CD4-positive, alpha-beta T cell (primary cell): ENCODE results near the gene LRRTM4. TPM values are rescaled to one million over a fixed set of nuclear protein-coding genes. Genes with fewer than 3 reads are reported as not detected.

Experiments used
- ATAC-seq: fragments of 200-7000 bp; cut with Tn5 transposase; one replicate; pipeline ENCODE4 v1.10.0; 2022; ENCODE audit warnings: mild to moderate bottlenecking; ENCODE audit not compliant: poor library complexity
- CTCF ChIA-PET: fragments of 350-600 bp; sonication (Branson Sonifier 250); formaldehyde crosslinking; loops from one replicate; lab custom pipeline; 2021; ENCODE audit warnings: antibody characterized with exemption, inconsistent platforms; lab: Charles Lee
- POLR2A ChIA-PET: fragments of 350-600 bp; sonication (Branson Sonifier 250); formaldehyde crosslinking; loops from one replicate; lab custom pipeline; 2021; ENCODE audit warnings: antibody characterized with exemption, inconsistent platforms; lab: Charles Lee
- DNase-seq, 14 experiments: peaks; one replicate each; pipeline ENCODE4 v3.0.0-alpha.2; 2013 to 2020; ENCODE audit warnings: mixed read lengths in 2 of 14
- H3K27ac ChIP-seq, 2 donors: one replicate each; pipeline versions ENCODE4 v1.5.1 to v1.7.0; 2013; ENCODE audit warnings: low read length in 2 of 2, low read depth in 1 of 2, mild to moderate bottlenecking in 1 of 2
- H3K27me3 ChIP-seq, 2 experiments: 1 replicate in 1 of 2; 2 replicates in 1 of 2; pipeline versions ENCODE4 v1.6.1 to v1.7.0; 2013; ENCODE audit warnings: low read length in 2 of 2, control low read depth in 1 of 2, mild to moderate bottlenecking in 1 of 2, moderate library complexity in 1 of 2; ENCODE audit not compliant: insufficient read depth in 2 of 2, control insufficient read depth in 1 of 2
- H3K36me3 ChIP-seq: one replicate; pipeline ENCODE4 v1.6.1; 2013; ENCODE audit warnings: low read length, control low read depth; ENCODE audit not compliant: insufficient read depth
- H3K4me1 ChIP-seq: one replicate; pipeline ENCODE4 v1.6.1; 2013; ENCODE audit warnings: low read length, control low read depth; ENCODE audit not compliant: insufficient read depth
- H3K4me3 ChIP-seq: one replicate; pipeline ENCODE4 v1.5.1; 2013; ENCODE audit warnings: mild to moderate bottlenecking, low read length, moderate library complexity
- H3K9me3 ChIP-seq, 2 experiments: 1 replicate in 1 of 2; 2 replicates in 1 of 2; pipeline versions ENCODE4 v1.6.1 to v1.7.0; 2013; ENCODE audit warnings: low read length in 2 of 2, mild to moderate bottlenecking in 2 of 2, control low read depth in 1 of 2, moderate library complexity in 1 of 2; ENCODE audit not compliant: control insufficient read depth in 1 of 2, insufficient read depth in 1 of 2
- H3K27ac Mint-ChIP-seq: one replicate; pipeline ENCODE4 v1.8.0; 2020; ENCODE audit warnings: mixed read lengths
- H3K27me3 Mint-ChIP-seq: one replicate; pipeline ENCODE4 v1.8.0; 2021; ENCODE audit warnings: mixed read lengths
- H3K36me3 Mint-ChIP-seq: one replicate; pipeline ENCODE4 v1.8.0; 2021; ENCODE audit warnings: low read depth, mixed read lengths
- H3K4me1 Mint-ChIP-seq: one replicate; pipeline ENCODE4 v1.8.0; 2021; ENCODE audit warnings: low read depth, mixed read lengths
- H3K4me3 Mint-ChIP-seq: one replicate; pipeline ENCODE4 v1.8.0; 2020; ENCODE audit warnings: mild to moderate bottlenecking, mixed read lengths
- H3K9me3 Mint-ChIP-seq: one replicate; pipeline ENCODE4 v1.8.0; 2020; ENCODE audit warnings: mixed read lengths
- intact Hi-C, 2 experiments: fragments of 100-400 bp; cut with DNase I in 1 of 2; cut with micrococcal nuclease in 1 of 2; formaldehyde crosslinking; loops; one replicate each; pipeline versions ENCODE4 v1.15.1 to v1.9.0; 2023 to 2025; cut with DNase I, micrococcal nuclease
- total RNA-seq, 174 experiments: library from RNA in 2 of 174; stranded (reverse) in 2 of 174; gene quantifications; one replicate each; pipeline ENCODE4 v1.2.3 and lab custom pipeline; 2021 to 2026
- TF ChIP-seq, protein P1 (sequence below): fragments of 200-600 bp; IDR thresholded peaks from one replicate; pipeline ENCODE4 v1.8.0; 2022; ENCODE audit warnings: antibody characterized with exemption, mild to moderate bottlenecking

Gene LRRTM4
- total RNA-seq, 2 experiments from 2014 or later = not detected

DNA sequence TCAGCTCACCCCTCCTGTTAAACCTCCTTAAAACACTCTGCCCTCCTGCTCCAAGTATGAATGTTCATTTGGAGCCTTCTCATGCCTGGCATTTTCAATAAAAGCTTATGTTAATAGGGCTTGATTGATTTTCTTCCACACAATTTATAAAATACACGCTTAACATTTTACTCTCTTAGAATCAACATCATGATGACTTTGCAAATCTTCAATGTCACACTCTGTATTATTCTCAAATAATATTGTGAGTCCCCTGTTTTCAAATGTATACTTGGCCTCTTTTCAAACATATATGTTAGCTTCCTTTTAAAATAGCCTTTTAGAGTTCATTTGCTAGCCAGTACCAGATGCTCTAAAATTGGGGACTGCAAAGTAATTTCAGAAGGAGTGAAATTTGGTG, 520.3 kb downstream of the LRRTM4 start:
- intact Hi-C loops = no loop called here
- H3K9me3 Mint-ChIP-seq = peaks cover 8% of the 10 kb centered on the region
- Histone ChIP-seq H3K4me3 (no peak overlapping the region), H3K27me3 (no peaks in the 10 kb centered on the region), H3K4me1 (no peaks in the 10 kb centered on the region), H3K27ac (no peak overlapping the region), H3K36me3 (no peaks in the 10 kb centered on the region), H3K9me3 (peaks cover 0 to 4% of the 10 kb centered on the region in 2 experiments)
- no peaks in the 10 kb centered on the region for H3K36me3 Mint-ChIP-seq
- no peaks in the 10 kb centered on the region for H3K4me1 Mint-ChIP-seq
- no peaks in the 10 kb centered on the region for H3K27me3 Mint-ChIP-seq
- no peak overlapping the region for H3K27ac Mint-ChIP-seq
- no peak for DNase-seq
- CTCF ChIA-PET = no interaction called here
- no peak for ATAC-seq
- H3K4me3 Mint-ChIP-seq = no peak overlapping the region
- POLR2A ChIA-PET = no interaction called here
- TF ChIP-seq, protein P1, sequence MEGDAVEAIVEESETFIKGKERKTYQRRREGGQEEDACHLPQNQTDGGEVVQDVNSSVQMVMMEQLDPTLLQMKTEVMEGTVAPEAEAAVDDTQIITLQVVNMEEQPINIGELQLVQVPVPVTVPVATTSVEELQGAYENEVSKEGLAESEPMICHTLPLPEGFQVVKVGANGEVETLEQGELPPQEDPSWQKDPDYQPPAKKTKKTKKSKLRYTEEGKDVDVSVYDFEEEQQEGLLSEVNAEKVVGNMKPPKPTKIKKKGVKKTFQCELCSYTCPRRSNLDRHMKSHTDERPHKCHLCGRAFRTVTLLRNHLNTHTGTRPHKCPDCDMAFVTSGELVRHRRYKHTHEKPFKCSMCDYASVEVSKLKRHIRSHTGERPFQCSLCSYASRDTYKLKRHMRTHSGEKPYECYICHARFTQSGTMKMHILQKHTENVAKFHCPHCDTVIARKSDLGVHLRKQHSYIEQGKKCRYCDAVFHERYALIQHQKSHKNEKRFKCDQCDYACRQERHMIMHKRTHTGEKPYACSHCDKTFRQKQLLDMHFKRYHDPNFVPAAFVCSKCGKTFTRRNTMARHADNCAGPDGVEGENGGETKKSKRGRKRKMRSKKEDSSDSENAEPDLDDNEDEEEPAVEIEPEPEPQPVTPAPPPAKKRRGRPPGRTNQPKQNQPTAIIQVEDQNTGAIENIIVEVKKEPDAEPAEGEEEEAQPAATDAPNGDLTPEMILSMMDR = no peak

DNA sequence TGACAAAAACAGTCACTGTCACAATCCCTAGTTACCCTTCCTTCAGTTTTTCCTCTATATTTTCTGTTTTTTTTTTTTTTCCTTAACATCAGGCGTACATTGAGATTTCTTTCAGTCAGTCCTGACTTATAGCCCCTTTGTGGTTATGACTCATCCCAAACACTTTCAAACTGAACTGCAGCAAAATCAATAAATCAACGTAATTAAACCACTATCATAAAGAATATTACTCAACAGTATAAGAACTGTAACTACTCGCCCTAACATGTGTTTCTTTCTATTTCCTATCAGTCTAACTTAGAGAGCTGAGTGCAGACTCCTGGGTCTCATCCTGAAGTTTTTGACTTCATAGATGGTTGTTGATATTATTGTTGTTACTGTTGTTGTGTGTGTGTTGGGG, 523.5 kb downstream of the LRRTM4 start:
- Histone ChIP-seq H3K4me1 (no peaks in the 10 kb centered on the region), H3K27ac (no peak overlapping the region), H3K27me3 (no peaks in the 10 kb centered on the region), H3K36me3 (no peaks in the 10 kb centered on the region), H3K9me3 (no peaks in the 10 kb centered on the region), H3K4me3 (no peak overlapping the region)
- Mint-ChIP-seq H3K36me3 (no peaks in the 10 kb centered on the region), H3K4me3 (no peak overlapping the region), H3K9me3 (peaks cover 8% of the 10 kb centered on the region), H3K4me1 (no peaks in the 10 kb centered on the region), H3K27ac (no peak overlapping the region), H3K27me3 (no peaks in the 10 kb centered on the region)
- ChIA-PET CTCF (no interaction called here), POLR2A (no interaction called here)
- no peak for DNase-seq
- ATAC-seq = no peak
- TF ChIP-seq, protein P1 = no peak
- intact Hi-C loops = no loop called here

DNA sequence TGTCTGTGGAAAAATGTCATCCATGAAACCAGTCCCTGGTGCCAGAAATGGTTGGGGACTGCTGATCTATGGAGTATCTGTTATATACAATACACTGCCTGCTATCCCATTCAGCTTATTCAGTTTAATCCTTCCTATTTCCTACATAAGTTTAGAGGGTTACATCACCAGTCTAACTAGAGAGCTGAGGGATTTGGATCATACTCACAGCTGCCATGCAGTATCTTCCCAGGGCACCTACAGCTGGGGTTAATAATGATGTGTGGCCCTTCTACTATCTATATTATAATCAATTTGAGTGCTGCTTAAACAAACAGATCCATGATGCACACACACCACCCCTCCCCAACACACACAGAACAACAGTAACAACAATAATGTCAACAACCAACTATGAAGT, 524.0 kb downstream of the LRRTM4 start:
- CTCF ChIA-PET = no interaction called here
- TF ChIP-seq, protein P1 = no peak
- Histone ChIP-seq H3K36me3 (no peaks in the 10 kb centered on the region), H3K9me3 (no peaks in the 10 kb centered on the region), H3K4me1 (no peaks in the 10 kb centered on the region), H3K27me3 (no peaks in the 10 kb centered on the region), H3K4me3 (no peak overlapping the region), H3K27ac (no peak overlapping the region)
- DNase-seq (no peak), ATAC-seq (no peak)
- Mint-ChIP-seq H3K4me3 (no peak overlapping the region), H3K36me3 (no peaks in the 10 kb centered on the region), H3K27ac (no peak overlapping the region), H3K27me3 (no peaks in the 10 kb centered on the region), H3K4me1 (no peaks in the 10 kb centered on the region), H3K9me3 (peaks cover 8% of the 10 kb centered on the region)
- POLR2A ChIA-PET = no interaction called here
- intact Hi-C loops = no loop called here
